NCI-H774 (cell line): ENCODE data around the gene RNASEH2B.

Experiments used
- DNase-seq: peaks from one replicate; lab custom pipeline; 2025; lab: John Stamatoyannopoulos, UW

Gene RNASEH2B

DNA sequence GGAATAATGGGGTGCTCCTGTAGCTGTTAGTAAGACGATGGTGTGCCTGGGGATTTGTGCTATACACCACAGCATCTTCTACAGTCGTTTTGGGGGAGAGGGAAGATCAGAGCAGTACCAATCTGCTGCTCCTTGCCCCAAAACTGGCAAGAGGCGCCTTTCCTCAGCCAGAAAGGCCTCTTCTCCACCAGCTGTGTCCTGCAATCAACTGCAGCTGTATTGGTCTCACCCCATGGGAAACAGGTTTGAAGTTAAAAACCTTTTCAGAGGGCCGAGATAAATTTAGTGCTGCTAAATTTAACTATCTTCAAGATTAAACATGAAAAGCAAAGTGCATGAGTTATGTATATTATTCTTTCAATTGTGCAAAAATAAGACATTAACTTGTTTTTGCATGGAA, 1.2 kb upstream of the RNASEH2B start:
- DNase-seq, result no peak

DNA sequence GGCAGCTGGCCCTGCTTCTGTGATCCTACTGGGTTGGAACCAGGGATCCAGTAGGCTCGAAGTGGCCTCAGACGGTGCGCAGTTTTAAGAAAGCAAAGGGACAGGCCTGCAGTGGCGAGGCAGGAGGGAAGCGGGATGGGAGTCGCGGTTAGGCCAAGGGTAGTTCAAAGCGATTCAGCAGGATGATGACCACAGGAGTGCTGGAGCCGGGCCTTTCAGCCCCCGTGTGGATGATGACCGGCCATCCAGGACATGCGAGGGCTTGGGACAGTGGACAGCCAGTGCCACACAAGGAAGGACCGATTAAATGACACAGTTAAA, 854 bp downstream of the RNASEH2B start:
- peak; percentile 20 for DNase-seq

DNA sequence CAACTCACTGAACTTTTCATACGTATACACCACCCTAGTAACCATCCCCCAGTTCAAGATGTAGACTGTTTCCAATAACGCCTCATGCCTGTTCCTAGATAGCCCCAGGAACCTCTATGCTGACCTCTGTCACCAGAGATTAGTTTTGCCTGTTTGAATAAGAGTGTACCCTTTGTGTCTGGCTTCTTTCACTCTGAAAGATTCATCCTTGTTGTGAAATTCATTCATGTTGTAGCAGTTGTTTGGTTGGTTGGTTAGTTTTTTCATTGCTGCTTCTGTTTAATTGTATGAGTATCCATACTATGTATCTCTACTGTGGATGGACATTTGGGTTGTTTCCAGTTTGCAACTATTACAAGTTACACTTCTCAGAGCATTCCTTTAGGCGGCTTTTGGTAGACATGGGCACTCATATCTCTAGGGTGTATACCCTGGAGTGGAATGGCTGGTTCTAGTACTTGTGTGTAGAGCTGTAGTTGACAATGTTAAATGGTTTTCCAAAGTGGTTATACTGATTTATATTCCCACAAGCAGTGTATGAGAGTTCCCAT, 1.6 kb downstream of the RNASEH2B start:
- DNase-seq, result no peak

DNA sequence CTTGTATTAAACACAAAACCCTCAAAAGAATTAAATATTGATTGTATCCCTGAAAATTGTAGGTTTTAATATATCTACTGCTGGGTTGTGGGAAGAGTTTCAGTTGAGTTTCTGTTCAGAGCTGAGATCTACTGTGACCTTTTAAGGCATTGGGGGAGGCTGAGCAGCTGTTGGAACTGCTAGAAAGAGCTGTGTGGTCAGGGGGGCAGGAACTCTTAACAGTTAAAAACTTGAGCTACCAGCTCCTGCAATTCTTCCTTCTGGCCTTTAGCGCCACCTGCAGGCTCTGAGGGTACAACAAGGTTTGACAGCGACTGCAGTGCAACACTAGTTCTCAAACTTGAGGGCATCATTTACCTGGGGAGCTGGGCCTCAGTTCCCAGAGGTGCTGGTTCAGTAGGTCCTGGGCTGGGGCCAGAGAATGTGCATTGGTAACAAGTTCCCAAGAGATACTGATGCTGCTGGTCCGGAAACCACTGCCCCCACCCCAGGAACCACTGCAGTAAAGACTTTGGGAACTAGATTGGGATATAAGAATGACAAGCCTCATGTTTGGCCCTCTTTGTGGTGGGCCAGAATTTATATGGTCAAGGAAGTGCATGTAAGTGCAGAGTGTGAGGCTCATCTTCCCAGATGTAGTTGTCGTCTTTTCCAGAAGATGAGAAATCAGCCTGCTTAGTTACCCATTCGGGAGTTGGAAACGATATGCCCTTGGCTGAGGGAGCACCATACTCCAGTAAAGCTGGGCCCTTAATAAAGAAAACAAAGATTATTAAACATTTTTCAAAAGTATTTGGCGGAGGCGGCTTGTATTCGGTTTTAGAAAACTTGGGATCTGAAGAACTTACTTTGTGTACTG, 2.6 kb downstream of the RNASEH2B start:
- DNase-seq, result peak; percentile 72

DNA sequence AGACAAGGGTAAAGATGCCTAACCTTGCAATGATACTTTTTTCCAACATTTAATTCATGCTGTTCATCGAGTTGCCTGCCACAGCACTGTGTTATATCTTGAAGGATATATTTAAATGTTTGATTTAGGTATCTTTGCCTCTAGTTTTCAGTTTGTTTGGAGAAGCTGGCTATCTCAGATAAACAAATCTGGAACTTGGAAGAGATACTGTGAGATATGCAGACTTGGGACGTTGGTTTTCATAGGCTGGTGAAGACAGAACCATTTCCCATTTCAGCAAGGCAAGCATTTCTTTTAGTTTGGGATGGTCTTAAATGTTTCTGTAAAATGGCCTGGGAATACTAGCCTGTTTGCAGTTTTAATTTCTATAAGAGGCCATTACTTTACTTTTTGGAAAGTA, 3.3 kb downstream of the RNASEH2B start:
- no peak for DNase-seq

DNA sequence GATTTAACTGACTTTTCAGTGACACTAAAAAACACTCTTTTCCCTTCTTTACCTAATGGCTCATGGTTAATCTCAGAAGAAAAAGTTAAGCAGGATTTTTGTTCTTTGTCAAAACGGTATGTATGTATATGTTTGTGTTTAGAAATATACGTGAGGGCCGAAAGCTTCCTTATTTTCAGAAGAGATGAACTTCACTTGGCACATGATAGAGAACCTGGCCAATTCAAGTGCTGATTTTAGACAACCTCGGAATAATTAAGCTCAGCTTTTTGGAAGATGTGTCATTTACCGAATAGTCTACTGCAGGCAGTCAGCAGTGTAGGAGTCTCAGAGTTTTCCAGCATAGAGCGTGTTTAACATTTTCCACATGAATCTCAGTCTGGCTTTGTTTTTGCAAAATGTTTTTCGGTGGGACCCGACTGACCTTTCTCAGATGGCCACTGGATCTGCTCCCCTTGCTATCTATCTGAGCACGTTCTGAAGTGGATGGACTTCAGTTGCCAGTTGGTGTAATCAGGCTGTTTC, 4.6 kb downstream of the RNASEH2B start:
- DNase-seq, result no peak

DNA sequence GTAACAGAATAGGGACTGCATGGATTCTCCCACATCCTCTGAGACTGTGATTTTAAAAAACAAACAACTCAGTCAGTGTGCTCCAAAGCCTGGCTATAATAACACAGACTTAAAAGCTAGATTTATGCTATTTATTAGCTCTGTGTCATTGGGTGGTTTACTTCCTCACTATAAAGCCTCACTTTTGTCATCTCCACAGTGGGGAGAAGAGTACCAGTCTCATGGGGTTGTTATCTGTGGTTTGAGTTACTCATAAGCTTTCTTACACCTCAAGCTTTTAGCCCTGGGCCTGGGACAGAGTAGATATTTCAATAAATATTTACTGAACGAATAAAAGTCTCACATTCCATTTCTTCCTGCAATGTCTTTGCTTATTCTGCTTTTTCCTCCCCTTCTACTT, 5.3 kb downstream of the RNASEH2B start:
- no peak for DNase-seq

DNA sequence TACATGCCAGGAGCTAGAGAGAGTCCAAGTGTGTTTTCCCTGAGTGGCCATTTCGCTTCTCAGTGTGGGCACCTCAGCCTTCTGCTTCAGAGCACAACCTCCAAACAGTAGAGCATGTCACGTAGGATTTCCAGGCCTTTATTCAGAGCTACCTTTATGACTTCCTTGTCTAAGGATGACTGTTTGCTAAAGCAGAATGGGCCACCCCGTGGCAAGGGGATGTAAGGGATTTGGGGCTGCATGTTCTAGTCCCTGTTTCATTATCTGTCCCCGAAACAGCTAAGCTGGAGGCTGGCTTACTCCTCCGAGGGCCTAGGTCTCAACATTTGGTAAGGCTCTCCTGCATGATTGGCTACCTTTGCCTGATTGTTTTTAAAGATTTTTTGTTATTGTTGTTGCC, 6.0 kb downstream of the RNASEH2B start:
- DNase-seq, result no peak

DNA sequence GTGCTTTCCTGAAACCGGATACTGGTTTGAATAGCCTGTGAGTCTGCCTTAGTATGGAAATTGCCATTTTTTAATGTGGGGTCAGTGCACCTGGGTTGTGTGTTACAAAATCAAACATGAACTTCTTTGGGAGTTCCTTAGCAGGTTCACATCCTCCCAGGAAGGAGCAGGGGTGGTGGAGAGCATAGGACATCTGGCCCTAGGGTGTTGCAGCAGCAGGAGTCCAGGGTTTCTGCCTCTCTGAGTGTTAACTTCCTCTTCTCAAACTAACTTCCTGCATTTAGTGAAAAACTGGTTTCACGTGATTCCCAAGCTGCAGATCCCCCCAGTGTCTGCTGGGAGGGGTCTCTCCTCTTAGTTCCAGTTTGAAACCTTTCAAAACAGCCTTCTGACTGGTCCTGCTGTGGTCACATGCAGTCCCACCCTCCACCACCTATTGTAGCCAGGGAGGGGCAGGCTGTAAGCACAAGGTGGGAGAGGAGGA, 7.2 kb downstream of the RNASEH2B start:
- DNase-seq, result no peak

DNA sequence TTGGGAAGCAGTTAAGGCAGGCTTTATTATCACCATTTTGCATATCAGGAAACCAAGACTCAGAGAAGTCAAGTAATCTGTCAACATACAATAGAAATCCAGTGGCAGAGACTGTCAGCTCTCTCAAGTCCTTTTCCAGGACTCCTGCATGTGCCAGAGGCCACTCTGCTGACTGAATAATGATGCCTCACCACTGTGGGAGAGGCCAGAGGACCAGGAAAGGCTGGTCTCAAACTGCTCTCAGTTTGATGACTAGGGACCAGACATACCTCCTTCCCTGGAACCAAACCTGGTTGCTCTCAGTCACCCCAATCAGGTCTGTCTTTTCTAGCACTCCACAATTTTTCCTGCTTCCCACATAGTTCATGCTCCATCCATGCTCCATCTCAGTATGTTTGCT, 8.0 kb downstream of the RNASEH2B start:
- DNase-seq, result no peak

DNA sequence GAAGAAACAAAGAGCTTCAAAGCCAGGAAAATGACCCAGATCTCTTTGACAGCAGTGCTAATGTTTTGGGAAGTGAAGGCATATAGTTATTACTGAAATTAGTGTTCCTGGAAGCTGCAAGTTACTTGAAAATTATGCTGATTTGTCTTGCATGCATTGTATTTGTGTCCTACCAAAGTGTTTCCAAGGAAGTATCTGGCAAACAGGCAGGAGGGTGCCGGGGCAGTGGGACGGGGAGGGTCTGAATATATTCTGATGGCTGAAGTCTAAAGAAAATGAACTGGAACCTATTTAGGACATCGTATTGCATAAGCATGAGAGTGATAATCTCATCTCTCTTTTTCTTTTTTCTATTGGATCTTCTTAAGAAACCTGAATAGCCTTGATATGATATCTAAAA, 9.0 kb downstream of the RNASEH2B start:
- no peak for DNase-seq

DNA sequence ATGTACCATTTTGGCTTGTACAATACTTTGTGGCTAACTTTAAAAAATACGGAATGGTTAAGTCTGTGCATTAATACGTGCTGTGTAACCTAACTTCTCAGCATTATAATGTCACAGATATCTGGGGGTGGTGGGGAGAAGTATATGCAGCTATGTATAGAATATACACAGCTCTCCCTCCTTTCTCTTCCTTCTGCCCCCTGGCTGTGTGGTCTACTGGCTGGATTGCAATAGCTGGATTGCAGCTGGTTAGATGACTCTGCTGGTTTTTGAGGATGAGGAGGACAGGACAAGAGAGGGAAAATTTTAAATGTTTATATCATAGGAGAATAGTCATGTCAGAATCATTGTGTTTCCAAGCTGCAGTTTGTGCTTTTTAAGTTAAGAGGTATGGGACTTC, 9.7 kb downstream of the RNASEH2B start:
- no peak for DNase-seq

DNA sequence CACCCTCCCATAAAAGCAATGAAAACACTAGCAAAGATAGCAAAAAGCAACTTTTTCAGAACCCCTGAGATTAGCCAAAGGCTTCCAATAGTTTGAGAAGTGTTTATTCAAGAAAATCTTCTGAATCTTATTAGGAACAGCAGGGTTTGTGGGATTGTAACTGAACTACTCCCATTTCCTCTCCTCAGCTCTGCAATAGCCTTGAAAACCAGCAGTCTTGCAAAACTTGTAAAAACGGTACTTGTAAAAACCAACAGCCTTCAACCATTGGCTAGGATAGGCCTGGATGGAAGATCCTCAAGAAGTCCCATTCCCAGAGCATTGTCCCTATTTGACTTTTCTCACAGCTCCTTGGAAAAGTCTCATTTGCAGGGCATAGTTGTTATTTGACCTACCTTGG, 12.1 kb downstream of the RNASEH2B start:
- DNase-seq, result no peak

DNA sequence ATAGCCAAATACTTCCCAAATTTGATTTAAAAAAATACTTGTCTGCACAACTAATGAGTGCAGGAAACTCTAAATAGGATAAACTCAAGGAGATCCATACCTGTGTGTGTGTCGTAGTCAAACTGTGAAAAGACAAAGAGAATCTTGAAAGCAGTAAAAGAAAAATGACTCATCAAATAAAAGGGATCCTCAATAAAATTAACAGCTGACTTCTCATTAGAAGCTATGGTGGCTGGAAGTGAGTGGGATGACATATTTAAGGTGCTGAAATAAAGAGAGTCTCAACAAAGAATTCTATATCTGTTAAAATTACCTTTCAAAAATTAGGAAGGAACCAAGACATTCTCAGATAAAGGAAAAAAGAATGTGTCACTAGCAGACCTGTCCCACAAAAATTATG, 13.7 kb downstream of the RNASEH2B start:
- DNase-seq, result no peak

DNA sequence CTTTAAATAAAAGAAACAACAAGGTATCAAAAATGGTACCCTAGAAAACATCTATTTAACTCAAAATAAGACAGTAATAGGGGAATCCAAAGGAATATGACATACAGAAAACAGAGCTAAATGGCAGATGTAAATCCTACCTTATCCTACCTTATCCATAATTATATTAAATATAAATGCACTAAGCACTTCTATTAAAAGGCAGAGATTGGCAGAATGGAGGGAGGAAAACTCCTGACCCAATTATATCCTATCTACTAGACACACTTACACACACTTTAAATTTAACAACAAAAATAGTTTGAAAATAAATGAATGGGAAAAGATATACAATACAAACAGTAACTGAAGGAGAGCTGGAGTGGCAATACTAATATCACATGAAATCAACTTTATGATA, 14.4 kb downstream of the RNASEH2B start:
- no peak for DNase-seq

DNA sequence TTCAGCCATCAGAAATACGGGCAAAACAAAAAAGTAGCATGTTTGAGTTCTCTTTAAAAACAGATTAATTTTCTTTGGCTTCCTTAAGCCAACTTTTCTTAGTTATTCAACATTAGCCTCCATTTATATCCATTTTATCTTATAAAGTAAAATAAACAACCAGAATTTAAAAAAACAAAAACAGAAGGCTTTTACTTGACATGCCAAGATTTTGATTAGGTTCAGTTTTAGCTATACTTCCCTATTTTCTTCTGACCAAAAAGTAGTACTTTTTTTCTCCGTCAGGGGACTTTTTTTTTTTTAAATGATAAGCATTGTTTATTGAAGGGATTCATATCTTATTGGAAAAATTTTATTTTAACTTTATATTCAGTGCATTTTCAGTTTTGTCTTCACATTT, 18.1 kb downstream of the RNASEH2B start:
- no peak for DNase-seq

DNA sequence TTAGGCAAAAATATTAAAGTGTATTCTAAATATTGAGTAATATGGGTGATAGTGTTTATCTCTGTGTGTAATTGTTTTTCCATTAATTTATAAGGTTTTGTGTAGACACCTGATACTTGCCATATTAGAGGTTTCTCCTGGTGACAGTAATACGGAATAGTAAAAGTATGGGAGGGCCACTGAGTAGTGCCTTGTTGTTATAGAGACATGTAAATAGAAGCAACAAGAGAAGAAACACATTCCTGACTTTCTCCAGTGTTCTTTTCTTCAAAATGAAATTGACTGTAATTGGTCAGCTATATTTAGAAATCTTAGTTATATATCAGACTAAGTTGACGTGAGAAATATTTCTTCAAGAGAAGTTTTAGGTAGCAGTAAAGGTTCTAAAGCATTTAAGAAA, 18.5 kb downstream of the RNASEH2B start:
- DNase-seq, result no peak

DNA sequence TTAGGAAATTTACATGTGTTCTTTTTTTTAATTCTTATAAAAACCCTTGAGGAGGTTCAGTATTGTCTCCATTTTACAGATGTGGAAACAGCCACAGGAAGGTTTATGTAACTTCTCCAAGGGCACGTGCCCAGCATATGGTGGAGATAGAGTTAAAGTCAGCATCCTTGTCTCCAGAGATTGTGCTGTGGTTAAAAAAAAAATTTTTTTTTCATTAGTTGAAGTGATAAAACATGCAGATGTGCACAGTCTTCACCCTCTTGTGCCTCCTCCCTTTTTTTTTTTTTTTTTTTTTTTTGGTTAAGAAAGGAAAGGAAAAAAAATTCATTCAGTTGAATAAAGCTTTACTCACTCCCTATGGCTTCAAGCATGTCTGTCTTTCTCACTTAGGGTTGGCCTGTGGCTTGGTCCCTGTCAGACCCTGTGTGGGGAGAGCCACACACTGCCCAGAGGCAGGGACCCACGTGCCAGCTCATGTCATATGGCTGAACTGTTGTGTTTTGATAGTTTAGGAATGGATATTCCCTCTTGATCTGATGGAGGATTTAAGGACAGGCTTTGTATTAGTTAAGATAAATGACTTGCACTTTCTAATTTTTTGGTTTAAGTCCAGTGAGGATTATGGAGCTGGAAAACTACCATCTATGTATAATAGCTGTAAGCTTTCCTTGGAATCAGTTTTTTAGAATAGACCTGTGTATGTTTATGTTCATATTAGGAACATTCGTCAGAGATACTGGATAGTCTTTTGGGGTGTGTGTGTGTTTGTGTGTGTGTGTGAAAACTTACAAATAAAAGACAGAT, 19.3 kb downstream of the RNASEH2B start:
- no peak for DNase-seq

DNA sequence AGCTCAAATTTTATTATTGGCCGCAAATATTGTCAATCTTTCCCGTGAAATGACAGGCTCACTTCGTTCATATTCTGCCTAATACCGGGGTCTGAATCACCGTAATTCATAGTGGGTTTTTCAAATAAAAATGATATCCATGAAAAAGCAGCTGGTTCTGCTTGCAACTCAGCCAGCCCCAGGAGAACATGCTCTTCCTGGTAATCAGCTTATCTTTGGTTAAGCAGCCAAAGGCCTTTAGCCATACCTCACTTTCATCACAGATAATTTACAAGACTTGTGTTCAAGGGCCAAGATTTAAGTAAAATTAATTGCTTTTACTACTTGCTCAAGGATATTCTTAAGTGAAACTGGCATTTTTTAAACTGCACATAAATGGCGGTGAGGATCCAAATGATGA, 22.5 kb downstream of the RNASEH2B start:
- no peak for DNase-seq

DNA sequence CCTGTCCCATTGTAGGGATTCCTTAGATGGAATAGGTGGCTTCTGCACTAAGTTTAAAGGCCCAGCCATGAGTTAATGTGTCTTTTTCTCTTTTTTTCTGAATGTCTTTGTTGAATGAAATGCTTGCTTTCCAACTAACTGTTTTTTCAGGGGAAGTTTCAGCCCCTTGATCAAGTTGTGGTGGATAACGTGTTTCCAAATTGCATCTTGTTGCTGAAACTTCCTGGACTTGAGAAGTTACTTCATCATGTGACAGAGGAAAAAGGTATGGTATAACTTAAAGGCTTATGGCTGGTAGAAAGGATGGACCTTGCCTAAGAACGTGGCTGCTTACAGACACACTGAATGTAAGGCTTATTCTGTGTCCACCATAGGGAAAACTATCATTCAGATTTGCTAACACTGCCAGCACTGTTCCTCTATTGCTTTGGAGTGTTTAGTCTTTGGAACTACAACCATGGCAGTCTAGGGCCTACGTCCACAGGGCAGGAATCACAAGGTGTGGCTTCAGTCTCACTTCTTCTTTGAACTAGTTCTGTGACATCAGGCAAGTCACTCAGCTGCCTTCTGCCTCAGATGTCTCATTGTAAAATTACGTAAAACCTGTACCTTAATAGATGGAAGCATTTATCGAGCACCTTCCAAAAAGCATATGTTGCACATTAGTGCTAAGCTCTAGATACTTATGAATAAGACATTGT, 25.3 kb downstream of the RNASEH2B start:
- no peak for DNase-seq

DNA sequence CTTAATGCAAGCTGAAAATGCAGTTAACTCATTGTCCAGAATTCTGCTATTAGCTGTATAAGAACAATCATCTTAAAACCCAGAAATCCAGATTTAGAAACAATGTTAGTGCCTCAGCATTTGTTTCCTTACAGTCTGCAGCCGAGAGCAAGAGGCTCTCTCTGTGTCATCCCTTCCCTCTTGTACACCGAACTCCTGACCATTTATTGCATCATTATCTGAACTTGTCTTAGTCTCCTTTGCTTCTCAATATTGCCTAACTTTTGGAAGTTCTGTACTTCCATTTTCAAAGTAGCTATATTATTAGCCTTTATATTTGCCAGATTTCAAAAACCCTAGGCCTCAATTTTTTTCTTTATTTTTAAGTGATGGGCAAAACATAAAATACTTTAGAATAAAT, 27.1 kb downstream of the RNASEH2B start:
- no peak for DNase-seq

DNA sequence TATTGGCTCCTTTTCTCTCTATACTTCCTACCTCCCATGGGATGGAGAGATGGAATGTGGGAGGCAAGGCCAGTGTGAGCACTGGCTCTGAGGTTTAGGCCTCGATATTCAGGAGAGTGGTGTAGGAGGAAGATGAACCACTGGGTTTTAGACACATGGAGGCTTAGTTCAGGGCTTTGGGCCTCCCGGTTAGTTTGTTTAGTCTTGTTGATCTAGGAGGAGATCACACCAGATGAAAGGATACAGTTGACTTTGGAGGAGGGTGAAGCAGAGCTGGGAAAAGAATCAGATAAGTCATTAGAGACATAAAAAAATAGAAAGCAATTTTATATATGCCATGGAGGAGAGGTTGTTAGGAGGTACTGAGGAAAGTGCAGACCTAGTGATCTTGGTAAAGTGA, 30.9 kb downstream of the RNASEH2B start:
- no peak for DNase-seq
